Measurements from ENCODE around the gene DLGAP4.
"Not testable (repeated sequence)": the region's sequence is repeated elsewhere in the genome, so short reads cannot be mapped to it uniquely, and the experiment has no call there.

The DLGAP4 gene

DNA sequence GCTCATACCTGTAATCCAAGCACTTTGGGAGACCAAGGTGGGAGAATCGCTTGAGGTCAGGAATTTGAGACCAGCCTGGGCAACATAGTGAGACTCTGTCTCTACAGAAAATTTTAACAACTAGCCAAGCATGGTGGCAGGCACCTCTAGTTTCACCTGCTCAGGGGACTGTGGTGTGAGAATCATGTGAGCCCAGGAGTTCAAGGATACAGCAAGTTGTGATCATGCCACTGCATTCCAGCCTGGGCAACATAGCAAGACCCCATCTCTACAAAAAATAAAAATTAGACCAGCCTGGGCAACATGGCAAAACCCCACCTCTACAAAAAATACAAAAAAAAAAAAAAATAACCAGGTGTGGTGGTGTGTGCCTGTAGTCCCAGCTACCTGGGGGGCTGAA lies 73.8 kb downstream of the DLGAP4 start:
- not testable (repeated sequence) for DNase-seq (ENCODE audit: low read depth)

DNA sequence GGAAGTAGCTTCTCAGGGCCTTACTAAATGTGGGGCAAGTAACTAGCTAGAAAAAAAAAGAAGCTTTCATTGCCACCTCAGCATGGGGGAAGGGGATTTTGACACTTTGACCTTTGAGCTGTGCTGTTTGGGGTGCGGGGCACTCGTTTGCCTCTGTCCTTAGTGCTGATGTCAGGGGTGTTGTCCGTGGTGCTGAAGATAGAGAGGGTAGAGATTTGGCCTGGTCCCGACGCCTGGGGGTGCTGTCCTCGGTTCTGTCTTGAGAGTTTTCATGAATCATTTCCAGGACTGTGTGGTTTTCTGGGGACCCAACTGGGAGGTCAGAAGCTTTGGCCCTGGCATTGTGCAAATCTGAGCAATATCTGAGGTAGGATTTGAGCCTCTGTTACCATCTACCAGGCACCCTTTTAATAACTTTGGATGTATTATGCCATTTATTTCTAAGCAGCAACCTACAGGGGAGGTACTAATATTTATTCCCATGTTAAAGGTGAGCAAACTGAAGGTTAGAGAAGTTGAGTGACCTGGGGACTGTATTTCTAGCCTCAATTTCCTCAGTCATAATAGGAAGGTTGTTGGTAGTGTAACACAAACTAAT lies 78.0 kb downstream of the DLGAP4 start:
- no peak for DNase-seq (ENCODE audit: low read depth)

DNA sequence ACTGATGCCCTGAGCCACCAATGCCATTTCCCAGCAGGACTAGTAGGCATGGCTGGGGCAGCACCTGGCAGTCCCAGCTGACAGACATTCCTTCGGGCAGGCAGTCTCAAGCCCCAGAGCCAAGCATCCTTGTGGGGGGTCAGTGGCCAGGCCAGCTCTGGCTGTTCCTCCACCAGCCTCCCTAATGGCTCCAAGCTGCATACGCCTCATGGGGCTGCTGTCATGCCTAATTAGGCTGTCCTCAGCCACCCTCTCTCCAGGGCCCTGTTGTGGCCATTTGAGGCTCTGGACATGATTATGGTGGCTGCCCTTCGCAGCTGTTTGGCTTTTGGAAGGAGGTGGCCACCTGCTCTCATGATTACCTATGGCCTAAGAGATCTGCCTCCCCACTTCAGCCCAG lies 79.4 kb downstream of the DLGAP4 start:
- DNase-seq (ENCODE audit: low read depth), result no peak

DNA sequence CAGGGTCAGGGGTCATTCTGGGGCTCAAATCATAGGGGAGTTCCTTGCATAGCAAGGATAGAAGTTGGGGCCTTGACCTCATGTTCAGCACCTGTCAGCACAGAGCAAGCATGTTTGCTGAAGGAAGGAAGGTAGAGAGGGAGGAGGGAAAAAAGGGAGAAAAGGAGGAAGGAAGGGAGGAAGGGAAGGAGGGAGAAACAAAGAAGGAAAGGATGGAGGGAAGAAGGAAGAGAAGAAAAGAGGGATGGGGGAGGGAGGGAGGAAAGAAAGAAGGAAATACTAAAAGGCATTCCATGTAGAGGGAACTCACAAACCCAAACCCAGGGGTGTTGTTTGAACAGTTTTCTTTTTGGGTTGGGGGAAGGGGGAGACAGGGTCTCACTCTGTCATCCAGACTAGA lies 80.1 kb downstream of the DLGAP4 start:
- no peak for DNase-seq (ENCODE audit: low read depth)

- DNase-seq (ENCODE audit: low read depth), result no peak
These were observed 84.1 kb downstream of the DLGAP4 start for GRCh38 chr20:36390269-36390668.

GRCh38 chr20:36390719-36391415 lies 84.7 kb downstream of the DLGAP4 start:
- DNase-seq (ENCODE audit: low read depth), result no peak

- DNase-seq (ENCODE audit: low read depth), result no peak
These were observed 85.3 kb downstream of the DLGAP4 start for GRCh38 chr20:36391456-36391855.

DNA sequence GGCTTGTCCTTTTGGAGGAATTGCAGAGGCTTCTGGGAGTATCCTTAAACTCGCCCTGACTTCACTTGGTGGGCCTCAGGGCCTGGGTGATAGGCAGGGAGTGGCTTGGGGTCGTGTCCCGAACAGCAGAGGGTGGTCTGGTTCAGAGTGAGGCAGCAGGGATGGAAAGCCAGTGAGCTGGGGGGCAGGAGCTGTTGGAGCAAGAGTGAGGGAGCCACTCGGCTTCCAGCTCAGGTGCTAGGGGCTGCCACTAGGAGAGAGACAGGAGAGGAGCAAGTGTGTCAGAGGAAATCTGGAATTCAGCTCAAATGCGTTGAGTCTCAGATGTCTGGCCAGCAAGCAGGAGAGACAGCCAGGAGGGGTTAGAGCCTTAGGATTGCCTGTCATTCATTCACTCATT lies 85.8 kb downstream of the DLGAP4 start:
- DNase-seq (ENCODE audit: low read depth), result no peak

- no peak for DNase-seq (ENCODE audit: low read depth)
These were observed 86.8 kb downstream of the DLGAP4 start for GRCh38 chr20:36392989-36393388.

DNA sequence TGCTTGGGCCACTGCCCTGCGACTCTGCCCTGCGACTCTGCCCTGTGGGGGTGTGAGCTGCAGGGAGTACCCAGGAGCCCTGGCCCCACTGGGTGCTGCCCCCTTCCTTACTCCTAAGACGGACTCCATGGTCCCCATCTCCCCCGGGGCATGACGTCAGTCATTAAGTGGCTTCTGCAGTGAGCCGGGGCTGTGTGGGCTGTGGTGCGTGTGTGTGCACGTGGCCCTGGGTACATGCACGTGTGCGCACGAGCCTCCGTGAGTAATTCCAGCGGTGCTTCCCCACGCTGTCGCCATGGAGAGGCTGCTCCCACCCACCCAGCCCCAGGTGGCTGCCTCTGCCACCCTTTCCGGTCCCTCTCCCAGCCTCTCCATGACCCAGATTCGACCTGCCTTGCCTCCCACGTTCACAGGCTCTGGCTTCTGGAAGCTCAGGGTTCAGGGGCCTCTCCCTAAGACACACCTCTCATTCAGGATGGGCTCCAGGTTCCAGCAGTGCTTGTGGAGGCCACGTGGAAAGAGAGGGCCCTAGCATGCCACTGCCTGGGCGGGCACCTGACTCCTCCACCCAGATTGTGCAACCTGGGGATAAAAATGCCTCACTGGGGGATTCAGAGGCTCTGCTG lies 88.3 kb downstream of the DLGAP4 start:
- DNase-seq (ENCODE audit: low read depth), result no peak

DNA sequence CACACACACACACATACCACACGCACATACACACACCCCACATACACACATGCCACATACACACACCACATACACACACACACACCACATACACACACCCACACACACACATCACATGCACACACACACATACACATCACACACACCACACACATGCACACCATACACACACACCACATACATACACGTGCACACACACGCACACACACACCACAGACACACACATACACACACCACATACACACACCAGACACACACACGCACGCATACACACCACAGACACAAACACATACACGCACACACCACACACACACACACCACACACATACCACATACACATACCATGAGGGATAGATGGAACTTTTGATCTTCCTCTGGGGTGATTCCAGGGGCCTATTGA lies 90.2 kb downstream of the DLGAP4 start:
- DNase-seq (ENCODE audit: low read depth), result no peak

- DNase-seq (ENCODE audit: low read depth), result no peak
These were observed 90.9 kb downstream of the DLGAP4 start for GRCh38 chr20:36396847-36397630.

GRCh38 chr20:36398515-36398914 lies 92.4 kb downstream of the DLGAP4 start:
- no peak for DNase-seq (ENCODE audit: low read depth)

- no peak for DNase-seq (ENCODE audit: low read depth)
These were observed 93.2 kb downstream of the DLGAP4 start for GRCh38 chr20:36399147-36399968.

GRCh38 chr20:36399969-36400545 lies 93.9 kb downstream of the DLGAP4 start:
- no peak for DNase-seq (ENCODE audit: low read depth)

GRCh38 chr20:36400909-36401735 lies 95.0 kb downstream of the DLGAP4 start:
- no peak for DNase-seq (ENCODE audit: low read depth)

DNA sequence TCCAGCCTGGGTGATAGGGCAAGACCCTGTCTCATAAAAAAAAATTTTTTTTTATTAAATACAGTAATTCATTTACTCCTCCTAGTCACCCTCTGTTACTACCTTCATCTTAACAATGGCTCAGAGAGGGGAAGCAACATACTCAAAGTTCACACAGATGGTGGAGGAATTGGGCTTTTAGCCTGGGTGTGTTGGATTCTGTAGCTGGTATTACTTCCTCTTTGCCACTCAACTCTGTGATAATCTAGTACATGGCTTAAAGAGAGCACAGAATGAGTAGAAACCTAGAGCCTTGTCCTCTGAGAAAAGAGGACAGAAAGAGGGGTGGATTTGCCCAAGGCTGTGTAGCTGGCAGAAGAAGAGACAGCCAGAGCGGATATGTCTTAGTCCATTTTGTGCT lies 96.6 kb downstream of the DLGAP4 start:
- DNase-seq (ENCODE audit: low read depth), result no peak

- DNase-seq (ENCODE audit: low read depth), result no peak
These were observed 98.4 kb downstream of the DLGAP4 start for GRCh38 chr20:36404435-36404978.

DNA sequence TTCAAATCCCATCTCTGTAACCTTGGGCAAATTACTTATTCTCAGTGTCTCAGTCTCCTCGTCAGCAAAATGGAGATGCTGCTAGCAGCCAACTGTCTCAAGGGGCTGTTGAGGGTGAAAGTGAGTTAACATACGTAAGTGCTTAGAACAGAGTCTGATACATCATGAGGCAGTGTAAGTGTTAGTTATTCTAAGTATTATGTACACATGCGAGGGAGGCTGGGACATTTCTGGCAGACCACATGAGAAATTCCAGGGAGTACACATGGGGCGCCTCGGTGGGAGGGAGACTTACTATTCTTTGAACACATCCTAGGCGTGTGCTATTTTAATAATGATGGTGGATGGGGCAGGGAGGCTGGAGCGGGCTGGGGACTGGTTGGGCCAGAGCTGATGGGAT lies 99.1 kb downstream of the DLGAP4 start:
- DNase-seq (ENCODE audit: low read depth), result no peak

DNA sequence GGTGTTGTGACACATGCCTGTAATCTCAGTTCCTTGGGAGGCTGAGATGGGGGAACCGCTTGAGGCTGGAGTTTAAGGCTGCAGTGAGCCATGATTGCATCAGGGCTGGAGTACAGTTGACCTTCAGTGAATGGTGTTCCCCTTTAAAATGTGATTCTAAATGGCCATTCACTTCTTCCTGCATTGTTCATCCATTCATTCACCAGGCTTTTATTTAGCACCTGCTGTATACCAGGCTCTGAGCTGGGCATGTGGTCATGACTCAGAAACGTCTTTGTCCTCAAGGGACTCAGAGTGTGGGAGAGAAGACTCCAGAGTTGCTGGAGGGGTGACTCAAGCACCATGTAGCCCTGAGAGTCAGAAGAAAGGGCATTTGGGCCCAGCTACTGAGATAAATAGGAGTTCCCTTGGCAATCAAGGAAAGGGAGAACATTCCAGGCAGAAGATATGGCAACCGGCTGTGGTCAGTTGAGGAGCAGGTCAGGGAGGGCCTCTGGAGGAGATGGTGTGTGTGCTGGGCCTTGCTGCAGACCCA lies 101.1 kb downstream of the DLGAP4 start:
- DNase-seq (ENCODE audit: low read depth), result no peak
